Measurements from ENCODE around the gene RGL1.

DNA sequence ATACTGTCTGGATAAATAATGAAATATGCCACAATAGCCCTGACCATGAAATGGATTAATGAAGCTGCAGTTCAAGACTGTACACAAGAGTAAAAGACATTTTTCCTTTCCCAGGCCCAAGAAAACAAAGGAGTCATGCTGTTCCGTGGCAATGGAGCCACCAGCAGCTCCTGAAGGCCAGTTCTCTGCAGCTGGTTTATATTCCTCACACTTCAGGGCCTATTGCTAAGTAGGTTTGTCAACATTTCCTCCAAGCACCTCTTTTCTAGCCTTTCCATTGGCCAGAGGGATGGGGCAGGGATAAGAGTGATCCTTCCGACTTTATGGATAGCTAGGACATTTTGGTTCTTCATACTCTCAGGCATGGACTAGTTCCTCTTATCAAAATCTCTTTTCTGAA lies 24.2 kb upstream of the RGL1 start:
- TF ChIP-seq ZNF791 (tag by site-specific recombination; IDR thresholded peaks at IDR 0.05) = no peak
- TF ChIP-seq, protein P1, sequence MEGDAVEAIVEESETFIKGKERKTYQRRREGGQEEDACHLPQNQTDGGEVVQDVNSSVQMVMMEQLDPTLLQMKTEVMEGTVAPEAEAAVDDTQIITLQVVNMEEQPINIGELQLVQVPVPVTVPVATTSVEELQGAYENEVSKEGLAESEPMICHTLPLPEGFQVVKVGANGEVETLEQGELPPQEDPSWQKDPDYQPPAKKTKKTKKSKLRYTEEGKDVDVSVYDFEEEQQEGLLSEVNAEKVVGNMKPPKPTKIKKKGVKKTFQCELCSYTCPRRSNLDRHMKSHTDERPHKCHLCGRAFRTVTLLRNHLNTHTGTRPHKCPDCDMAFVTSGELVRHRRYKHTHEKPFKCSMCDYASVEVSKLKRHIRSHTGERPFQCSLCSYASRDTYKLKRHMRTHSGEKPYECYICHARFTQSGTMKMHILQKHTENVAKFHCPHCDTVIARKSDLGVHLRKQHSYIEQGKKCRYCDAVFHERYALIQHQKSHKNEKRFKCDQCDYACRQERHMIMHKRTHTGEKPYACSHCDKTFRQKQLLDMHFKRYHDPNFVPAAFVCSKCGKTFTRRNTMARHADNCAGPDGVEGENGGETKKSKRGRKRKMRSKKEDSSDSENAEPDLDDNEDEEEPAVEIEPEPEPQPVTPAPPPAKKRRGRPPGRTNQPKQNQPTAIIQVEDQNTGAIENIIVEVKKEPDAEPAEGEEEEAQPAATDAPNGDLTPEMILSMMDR (tag by site-specific recombination; IDR thresholded peaks at IDR 0.05) = no peak
- TF ChIP-seq ZNF529 (tag by site-specific recombination; IDR thresholded peaks at IDR 0.05; ENCODE audit: insufficient replicate concordance) = no peak
- no peak for TF ChIP-seq ZNF530 (tag by site-specific recombination; IDR thresholded peaks at IDR 0.05; ENCODE audit: low read depth)
- no peak for TF ChIP-seq ZNF596 (tag by site-specific recombination; IDR thresholded peaks at IDR 0.05)
- no peak for TF ChIP-seq ZNF274 (IDR thresholded peaks at IDR 0.05; ENCODE audit: low read length)
- TF ChIP-seq ZNF274 (tag by site-specific recombination; IDR thresholded peaks at IDR 0.05; ENCODE audit: borderline replicate concordance) = no peak
